Heart left ventricle (tissue), 13 donors: Measurements from ENCODE around the gene CENPP.

Experiments
- POLR2A ChIP-seq, 2 donors: fragments of 450-650 bp; IDR thresholded peaks; one replicate each; pipeline ENCODE4 v1.6.1; 2017; ENCODE audit warnings: antibody characterized with exemption in 2 of 2, mild to moderate bottlenecking in 2 of 2, moderate library complexity in 2 of 2
- TF ChIP-seq, protein P1 (sequence below), 12 donors: fragments of 200-600 bp; sonication (generic) in 4 of 12; IDR thresholded peaks; one replicate each; pipeline versions ENCODE4 v1.5.0 to v1.8.0; 2018 to 2022; ENCODE audit warnings: antibody characterized with exemption in 12 of 12, mild to moderate bottlenecking in 5 of 12
- donor health status: ischemic (EF 13 %, LVEDD 7.1; RV severe dilation, severe dysfunction).
- donor health status: DM: no; HTN: yes; CAD: no.
- donor health status: DM: no; HTN: no; CAD: no.
- donor health status: ischemic (EF 25% LVEDD 6.9; RV normal size, moderate dysfunction).
- donor health status: ischemic (EF 25% LVEDD 5.7; RV mildly dilated, moderate dysfunction).
- donor health status: ischemic (EF 35%, LVEDD 5.7; RV mildly dilated, moderate dysfunction).
- donor health status: nonischemic (EF 11% LVEDD 7.7; RV severe dilation, severe dysfunction).
- donor health status: DM: yes; HTN: yes; CAD: no.
- donor health status: PGD.
- donor health status: ischemic (EF 29% LVEDD 5.4; RV normal size, mild dysfunction).
- donor health status: nonischemic (EF 23%, LVEDD 6.1; RV moderate dilation, normal function).

DNA sequence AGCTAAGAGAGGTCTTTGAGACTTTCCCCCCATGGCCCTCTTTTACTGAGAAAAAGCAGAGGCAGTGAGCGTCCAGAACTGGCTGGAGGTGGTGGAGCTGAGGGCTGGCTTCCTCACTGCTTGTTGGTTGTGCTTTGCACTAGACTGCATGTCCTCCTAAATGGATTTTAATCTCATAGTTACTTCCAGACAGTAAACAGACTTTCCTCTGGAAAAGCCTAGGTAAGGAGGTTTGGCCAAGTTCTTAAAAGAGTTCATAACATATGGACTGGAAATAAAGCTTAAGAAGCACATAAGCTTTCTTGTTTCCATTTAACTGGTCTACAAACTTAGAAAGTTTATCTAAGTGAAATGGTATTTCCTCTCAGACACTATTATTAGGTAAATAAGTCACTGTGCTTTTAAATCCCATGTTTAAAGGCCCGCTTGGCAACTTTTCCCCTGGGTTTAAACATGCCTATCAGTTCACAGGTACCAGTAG lies 154.6 kb downstream of the CENPP start:
- TF ChIP-seq, protein P1, sequence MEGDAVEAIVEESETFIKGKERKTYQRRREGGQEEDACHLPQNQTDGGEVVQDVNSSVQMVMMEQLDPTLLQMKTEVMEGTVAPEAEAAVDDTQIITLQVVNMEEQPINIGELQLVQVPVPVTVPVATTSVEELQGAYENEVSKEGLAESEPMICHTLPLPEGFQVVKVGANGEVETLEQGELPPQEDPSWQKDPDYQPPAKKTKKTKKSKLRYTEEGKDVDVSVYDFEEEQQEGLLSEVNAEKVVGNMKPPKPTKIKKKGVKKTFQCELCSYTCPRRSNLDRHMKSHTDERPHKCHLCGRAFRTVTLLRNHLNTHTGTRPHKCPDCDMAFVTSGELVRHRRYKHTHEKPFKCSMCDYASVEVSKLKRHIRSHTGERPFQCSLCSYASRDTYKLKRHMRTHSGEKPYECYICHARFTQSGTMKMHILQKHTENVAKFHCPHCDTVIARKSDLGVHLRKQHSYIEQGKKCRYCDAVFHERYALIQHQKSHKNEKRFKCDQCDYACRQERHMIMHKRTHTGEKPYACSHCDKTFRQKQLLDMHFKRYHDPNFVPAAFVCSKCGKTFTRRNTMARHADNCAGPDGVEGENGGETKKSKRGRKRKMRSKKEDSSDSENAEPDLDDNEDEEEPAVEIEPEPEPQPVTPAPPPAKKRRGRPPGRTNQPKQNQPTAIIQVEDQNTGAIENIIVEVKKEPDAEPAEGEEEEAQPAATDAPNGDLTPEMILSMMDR (IDR thresholded peaks at IDR 0.05), result no peak
- no peak for TF ChIP-seq POLR2A (IDR thresholded peaks at IDR 0.05)
